Epithelial cell of prostate (primary cell): ENCODE data around the gene SETD4.
"Not testable (repeated sequence)": the region's sequence is repeated elsewhere in the genome, so short reads cannot be mapped to it uniquely, and the experiment has no call there.

ENCODE experiments used
- DNase-seq: peaks from one replicate; pipeline ENCODE4 v3.0.0-alpha.2; 2011; ENCODE audit warnings: low read depth, low spot score
- H3K27ac ChIP-seq: fragments of 450-650 bp; 2 replicates; pipeline ENCODE4 v1.5.1; 2017; ENCODE audit warnings: mild to moderate bottlenecking

Gene SETD4

GRCh38 chr21:36060159-36060921 is at the start of gene SETD4:
TSS of gene SETD4 (minus strand) at chr21:36060526. CDS start at chr21:36058888, 1,638 bp downstream.
- peak within 1 kb of the TSS; percentile 93 for H3K27ac ChIP-seq
- peak; percentile 81 for DNase-seq

GRCh38 chr21:36109868-36110267 is 49.5 kb upstream of the SETD4 start:
- no peak overlapping the region for H3K27ac ChIP-seq
- no peak for DNase-seq

- H3K27ac ChIP-seq: no peak overlapping the region
- no peak for DNase-seq
Measured at GRCh38 chr21:36105327-36105842, 45.1 kb upstream of the SETD4 start.

- no peak for DNase-seq
- H3K27ac ChIP-seq: peak overlapping the region; percentile 7
Measured at GRCh38 chr21:36104317-36105300, 44.3 kb upstream of the SETD4 start.

- no peak for DNase-seq
- H3K27ac ChIP-seq: no peak overlapping the region
Measured at GRCh38 chr21:36103434-36103833, 43.1 kb upstream of the SETD4 start.

- H3K27ac ChIP-seq: no peak overlapping the region
- no peak for DNase-seq
Measured at GRCh38 chr21:36100971-36101641, 40.8 kb upstream of the SETD4 start.

GRCh38 chr21:36099695-36100211 is 39.4 kb upstream of the SETD4 start:
- not testable (repeated sequence) for H3K27ac ChIP-seq, DNase-seq

GRCh38 chr21:36099000-36099399 is 38.7 kb upstream of the SETD4 start:
- DNase-seq: no peak
- no peak overlapping the region for H3K27ac ChIP-seq

- no peak overlapping the region for H3K27ac ChIP-seq
- DNase-seq: no peak
Measured at GRCh38 chr21:36098182-36098532, 37.8 kb upstream of the SETD4 start.

- DNase-seq: peak; percentile 27
- no peak overlapping the region for H3K27ac ChIP-seq
Measured at GRCh38 chr21:36097427-36098181, 37.3 kb upstream of the SETD4 start.

GRCh38 chr21:36096398-36097290 is 36.3 kb upstream of the SETD4 start:
- no peak for DNase-seq
- no peak overlapping the region for H3K27ac ChIP-seq

- H3K27ac ChIP-seq: no peak overlapping the region
- no peak for DNase-seq
Measured at GRCh38 chr21:36093512-36093911, 33.2 kb upstream of the SETD4 start.

- DNase-seq: no peak
- H3K27ac ChIP-seq: no peak overlapping the region
Measured at GRCh38 chr21:36092681-36093080, 32.4 kb upstream of the SETD4 start.

GRCh38 chr21:36089946-36090345 is 29.6 kb upstream of the SETD4 start:
- peak; percentile 60 for DNase-seq
- H3K27ac ChIP-seq: peak overlapping the region; percentile 47

- DNase-seq: no peak
- no peak overlapping the region for H3K27ac ChIP-seq
Measured at GRCh38 chr21:36087362-36088138, 27.2 kb upstream of the SETD4 start.

GRCh38 chr21:36082237-36082664 is 21.9 kb upstream of the SETD4 start:
- DNase-seq: no peak
- no peak overlapping the region for H3K27ac ChIP-seq

GRCh38 chr21:36080386-36080785 is 20.1 kb upstream of the SETD4 start:
- peak overlapping the region; percentile 22 for H3K27ac ChIP-seq
- DNase-seq: peak; percentile 75

- no peak overlapping the region for H3K27ac ChIP-seq
Measured at GRCh38 chr21:36079671-36080070, 19.3 kb upstream of the SETD4 start.

More at GRCh38 chr21:36079671-36080070, 19.3 kb upstream of the SETD4 start:
- DNase-seq: no peak
